MM.1S (cell line): ENCODE data around the gene FAM118B.

Experiments used
- CTCF ChIP-seq: fragments of 300-600 bp; sonication (generic); IDR thresholded peaks from 2 replicates; pipeline ENCODE4 v1.5.1; 2016; ENCODE audit warnings: antibody characterized with exemption, low read length, mixed read lengths
- EZH2 ChIP-seq: fragments of 300-600 bp; sonication (generic); optimal IDR thresholded peaks from 2 replicates; pipeline ENCODE3; 2017; ENCODE audit warnings: low read depth, mild to moderate bottlenecking, antibody characterized with exemption, low read length, mixed read lengths
- EZH2phosphoT487 ChIP-seq: fragments of 300-600 bp; sonication (generic); IDR thresholded peaks from 2 replicates; pipeline ENCODE4 v1.6.1; 2018; ENCODE audit warnings: antibody characterized with exemption, low read length

GRCh38 chr11:126173257-126173656, 38.3 kb upstream of the FAM118B start:
- TF ChIP-seq EZH2 (no peak), CTCF (no peak), EZH2phosphoT487 (no peak)
